ENCODE data around the gene IGF2R.
"Not testable (repeated sequence)": the region's sequence is repeated elsewhere in the genome, so short reads cannot be mapped to it uniquely, and the experiment has no call there.

The IGF2R gene

DNA sequence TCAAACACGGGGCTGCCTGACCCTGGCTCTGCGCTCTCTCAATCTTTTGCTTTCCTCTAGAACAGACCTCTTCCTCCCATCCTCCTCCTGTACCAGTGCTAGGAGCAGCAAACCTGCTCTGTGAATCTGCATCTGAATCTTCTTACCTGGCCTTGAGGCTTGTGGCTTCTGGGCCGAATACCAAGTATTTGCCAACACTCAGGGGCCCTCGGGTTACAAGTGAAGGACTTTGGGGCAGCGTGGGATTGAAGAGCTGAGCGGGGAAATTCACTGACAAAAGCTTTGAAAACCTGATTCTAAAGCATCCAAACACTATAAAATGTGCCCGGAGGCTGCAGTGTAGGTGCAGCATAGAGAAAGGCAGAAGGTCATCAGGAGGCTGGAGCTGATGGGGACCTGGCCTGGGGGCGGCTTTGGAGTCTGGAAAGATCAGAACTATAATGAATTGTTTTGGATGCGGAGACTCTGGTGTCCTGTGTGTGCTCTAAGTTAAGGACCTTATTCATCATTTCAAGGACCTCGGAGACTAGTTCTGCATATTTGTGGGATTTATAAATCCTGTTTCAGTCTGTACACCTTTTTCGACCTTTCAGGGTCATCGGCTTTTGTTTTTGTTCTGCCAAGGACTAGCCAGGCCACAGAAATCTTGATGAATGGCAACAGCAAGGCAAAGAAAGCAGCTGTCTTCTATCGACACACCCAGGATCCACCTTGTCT, 16.4 kb upstream of the IGF2R start:
- DNase-seq: no peak

DNA sequence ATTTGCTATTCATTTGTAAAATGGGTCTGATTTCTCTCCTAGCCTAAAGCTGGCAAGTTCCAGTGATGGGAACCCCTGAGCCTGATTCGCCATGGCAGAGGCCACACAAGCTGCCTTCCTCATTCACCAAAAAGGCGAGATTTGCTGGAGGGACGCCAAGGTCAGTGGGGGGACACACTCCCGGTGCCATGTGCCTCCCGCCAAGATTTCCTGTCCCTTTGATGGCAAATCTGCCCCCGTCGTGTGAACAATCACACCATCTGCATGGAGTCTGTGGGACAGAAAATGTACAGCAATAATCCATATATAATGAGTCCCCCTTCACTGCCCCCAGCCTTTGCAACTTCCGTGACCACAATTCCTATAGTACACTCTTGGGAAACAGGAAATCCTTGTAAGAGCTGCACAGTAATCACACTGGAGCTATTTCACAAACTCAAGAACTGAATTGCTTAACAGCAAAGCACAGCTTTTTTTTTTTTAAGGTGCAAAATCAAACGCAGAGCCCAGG, 15.7 kb upstream of the IGF2R start:
- peak; percentile 57 for DNase-seq

DNA sequence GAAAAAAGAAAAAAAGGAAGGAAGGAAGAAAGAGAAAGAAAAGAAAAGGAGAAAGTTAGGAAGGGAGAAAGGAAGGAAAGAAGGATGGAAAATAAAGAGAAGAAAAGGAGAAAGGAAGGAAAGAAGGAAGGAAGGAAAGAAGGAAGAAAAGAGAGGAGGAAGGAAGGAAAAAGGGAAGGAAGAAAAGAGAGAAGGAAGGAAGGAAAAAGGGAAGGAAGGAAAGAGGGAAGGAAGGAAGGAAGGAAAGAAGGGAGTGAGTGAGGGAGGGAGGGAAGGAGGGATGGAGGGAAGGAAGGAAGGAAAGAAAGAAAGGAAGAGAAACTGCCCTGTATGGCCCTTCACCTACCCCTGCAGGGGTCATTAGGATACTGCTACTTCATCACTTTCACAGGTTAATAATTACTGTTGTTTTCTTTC, 12.9 kb upstream of the IGF2R start:
- no peak for DNase-seq

DNA sequence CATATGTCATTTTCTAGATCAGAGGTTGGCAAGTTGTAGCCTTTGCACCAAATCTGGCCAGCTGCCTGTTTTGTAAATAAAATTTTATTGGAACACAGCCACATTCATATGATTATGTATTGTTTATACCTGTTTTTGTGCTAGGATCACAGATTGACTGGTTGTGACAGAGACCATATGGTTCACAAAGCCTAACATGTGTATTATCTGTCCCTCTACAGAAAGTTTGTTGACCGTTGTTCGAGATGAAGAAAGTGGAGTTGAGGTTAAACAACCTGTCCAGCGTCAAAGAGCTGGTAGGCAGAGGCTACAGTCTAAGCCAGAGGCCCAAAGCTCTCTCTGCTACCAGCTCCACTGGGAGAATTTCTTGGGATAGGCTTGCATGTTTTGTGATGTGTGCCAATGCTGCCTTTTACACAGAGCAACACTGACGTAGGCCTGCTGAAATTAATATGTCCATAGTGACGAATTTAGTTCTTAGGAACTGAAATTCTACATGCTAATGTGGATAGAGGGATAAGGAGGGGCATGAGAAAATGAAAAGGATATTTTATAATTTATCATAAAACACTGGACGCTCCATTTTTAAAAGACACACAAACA, 11.7 kb upstream of the IGF2R start:
- no peak for DNase-seq

DNA sequence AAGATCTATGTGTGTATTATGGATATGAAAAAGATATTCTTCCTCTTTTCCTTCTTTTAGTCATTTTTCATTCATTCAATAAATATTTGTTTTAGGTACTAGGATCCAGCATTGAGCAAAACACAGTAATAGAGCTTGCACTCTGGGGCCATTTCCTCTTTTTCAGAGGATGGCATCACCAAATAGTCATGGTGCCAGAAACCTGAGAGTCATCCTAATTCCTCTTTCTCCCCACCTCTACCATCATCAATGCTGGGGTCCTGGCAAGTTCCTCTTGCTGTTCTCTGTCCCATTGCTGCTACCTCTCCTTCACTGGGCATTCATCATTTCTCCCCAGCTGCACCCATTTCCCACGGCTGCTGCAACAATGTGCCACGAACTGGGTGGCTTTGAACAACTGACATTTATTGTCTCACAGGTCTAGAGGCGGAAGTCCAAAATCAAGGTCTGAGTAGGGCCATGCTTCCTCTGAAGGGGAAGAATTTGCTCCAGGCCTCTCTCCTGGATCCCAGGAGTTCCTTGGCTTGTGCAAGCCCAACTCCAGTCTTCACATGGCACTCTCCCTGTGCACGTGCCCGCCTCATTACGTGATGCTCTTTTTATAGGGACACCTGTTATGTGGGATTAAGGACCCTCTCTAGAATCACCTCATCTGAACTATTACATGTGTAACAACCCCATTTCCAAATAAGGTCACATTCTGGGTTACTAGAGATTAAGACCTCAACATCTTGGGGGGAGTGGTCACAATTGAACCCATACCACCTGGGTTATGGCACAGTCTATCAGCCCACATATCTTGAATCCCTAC, 9.5 kb upstream of the IGF2R start:
- no peak for DNase-seq

DNA sequence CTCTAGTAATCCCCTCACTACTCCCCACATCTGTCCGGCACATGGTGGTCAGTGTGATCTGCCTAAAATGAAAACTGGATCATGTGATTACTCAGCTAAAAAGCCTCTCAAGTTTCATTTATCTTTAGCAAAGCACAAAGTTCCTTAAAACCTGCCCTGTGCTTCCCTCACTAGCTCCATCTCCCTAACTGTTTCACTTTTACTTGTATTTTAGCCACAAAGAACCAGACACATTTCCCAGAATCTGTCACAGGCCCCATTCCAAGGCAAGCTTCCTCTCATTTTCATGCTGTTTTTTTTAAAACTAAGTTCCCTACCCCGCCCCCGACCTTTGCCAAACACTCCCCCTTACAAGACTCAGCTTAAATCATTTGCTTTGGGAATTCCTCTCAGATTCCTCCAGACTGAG, 8.9 kb upstream of the IGF2R start:
- no peak for DNase-seq

DNA sequence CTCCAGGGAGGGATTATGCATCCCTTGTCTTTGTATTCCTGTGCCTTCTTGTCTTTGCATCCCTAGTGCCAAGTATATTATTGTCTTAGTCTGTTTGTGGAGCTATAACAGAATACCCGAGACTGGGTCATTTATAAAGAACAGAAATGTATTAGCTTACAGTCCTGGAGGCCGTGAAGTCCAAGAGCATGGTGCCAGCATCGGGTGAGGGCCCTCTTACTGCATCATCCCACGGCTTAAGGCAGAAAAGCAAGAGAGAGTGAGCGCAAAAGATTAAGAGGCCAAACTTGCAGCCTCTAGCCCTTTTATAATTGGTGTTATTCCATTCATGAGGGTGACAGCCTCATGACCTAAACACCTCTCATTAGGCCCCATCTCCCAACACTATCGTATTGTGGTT, 8.4 kb upstream of the IGF2R start:
- DNase-seq: no peak

DNA sequence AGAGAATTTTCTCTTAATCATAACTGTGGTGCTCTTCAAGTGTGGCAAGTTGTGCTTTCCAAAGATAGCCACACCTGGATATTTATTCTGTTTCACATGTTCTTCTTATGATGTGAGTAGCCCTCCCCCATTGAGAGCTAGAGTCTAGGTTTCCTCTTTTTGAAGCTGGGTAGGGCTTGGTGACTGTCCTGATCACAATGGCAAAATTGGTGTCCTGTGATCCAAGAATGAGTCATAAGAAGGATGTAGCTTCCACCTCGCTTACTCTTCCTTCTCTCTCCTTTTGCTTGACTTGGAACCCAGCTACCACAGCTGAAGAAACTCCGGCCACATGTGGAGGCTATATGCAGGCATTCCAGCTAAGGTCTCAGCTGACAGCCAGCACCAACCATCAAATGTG, 7.4 kb upstream of the IGF2R start:
- DNase-seq: no peak

DNA sequence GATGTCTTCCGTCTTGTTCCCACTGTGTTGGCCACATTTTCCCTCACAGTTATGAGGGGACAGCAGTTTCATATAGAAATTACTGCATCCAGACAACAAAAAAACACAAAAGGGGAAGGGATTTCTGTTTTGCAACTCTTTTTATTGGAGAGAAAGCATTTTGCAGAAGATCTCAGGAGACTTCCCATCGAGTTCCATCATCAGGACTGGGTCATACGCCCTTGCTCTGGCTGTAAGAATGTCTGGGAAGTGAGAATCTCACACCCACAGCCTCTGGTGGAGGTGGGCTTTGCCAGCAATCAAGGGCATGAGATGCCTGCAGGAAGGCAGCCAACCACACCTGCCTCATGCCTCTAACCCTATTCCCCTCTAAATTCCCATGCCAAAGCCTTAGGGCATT, 5.8 kb upstream of the IGF2R start:
- no peak for DNase-seq

DNA sequence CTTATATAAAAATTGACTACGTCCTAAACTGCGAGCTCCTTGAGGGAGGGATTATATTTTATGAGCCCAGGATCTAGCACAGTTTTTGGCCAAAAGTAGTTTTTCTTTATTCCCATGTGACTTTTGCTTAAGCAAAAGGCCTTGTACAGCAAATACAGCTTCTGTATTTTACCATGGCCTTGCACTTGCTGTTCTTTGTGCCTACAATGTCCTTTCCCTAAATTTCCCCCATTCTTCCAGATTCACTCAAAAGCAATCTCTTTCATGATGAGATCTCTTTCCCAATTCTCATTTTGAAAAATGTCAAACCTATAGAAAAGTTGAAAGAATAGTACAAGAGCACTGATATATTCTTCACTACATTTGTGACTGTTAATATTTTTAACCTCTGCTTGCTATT, 4.8 kb upstream of the IGF2R start:
- no peak for DNase-seq

DNA sequence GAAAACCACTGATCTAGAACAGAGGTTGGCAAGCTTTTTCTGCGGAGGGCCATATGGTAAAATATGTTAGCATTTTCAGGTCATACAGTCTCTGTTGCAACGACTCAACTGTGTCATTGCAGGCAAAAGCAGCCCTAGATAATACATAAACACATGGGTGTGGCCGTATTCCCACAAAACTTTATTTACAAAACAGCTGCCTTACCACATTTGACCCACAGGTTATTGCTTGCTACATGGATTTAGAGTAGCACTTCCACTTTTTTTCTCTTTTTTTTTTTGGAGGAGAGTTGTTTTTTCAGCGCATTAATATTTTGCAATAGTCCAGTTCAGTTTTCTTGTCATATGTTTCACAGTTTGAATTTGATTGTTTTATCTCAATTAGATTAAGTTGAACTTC, 2.5 kb upstream of the IGF2R start:
- no peak for DNase-seq

DNA sequence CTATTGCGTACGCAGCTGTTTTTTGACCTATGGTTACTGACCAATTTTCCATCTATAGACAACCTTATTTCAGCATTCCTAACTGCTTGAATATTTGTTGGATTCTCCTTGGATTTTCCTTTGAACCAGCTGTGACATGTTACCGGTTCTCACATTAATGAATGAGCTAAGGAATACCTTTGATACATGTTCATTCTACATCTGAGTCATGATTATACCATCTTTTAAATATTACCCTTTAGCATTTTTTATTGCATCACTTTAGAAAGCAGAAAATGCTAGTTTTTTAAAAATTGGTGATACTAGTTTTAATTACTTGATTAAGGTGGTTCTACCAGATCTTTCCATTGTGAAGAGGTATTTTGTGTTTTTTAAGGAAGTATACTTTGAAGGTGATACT, 1.9 kb upstream of the IGF2R start:
- no peak for DNase-seq

DNA sequence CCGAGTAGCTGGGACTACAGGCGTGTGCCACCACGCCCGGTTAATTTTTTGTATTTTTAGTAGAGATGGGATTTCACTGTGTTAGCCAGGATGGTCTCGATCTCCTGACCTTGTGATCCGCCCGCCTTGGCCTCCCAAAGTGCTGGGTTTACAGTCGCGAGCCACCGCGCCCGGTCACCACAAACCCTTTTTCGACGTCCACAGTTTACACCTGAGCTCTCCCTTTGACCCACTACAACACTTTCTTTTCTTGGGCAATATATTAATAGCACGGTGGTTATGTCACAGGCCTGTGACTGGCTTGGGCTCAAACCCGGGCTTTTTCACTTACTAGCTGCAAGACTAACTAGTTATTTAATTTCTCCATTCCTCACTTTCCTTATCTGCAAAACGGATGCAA, 1.3 kb upstream of the IGF2R start:
- not testable (repeated sequence) for DNase-seq

DNA sequence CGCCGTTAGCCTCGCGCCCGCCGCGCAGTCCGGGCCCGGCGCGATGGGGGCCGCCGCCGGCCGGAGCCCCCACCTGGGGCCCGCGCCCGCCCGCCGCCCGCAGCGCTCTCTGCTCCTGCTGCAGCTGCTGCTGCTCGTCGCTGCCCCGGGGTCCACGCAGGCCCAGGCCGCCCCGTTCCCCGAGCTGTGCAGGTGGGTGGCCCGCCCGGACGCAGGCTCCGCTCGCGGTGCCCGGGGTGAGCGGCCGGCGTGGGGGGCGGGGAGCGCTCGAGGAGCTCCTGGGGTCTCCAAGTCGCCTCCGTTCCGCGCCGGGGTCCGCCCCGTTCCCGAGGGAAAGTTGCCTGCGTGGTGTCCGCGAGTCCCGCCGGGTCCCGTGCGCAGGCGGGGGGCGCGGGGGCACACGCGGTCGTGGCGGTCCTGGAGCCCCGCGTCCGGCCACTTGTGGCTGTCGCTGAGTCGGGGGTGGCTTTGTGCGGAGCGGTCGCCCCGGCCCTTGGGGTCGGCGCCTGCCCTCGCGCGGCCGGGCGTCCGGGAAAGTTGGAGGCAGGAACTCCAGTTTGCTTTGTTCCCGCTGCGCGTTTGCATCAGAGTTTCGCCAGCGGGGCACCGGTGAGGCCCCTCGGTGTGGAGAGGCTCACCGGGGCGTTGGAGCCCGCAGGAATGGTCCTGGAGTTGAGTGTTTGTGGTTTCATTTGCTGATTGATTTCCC, 476 bp downstream of the IGF2R start:
- peak; percentile 62 for DNase-seq

DNA sequence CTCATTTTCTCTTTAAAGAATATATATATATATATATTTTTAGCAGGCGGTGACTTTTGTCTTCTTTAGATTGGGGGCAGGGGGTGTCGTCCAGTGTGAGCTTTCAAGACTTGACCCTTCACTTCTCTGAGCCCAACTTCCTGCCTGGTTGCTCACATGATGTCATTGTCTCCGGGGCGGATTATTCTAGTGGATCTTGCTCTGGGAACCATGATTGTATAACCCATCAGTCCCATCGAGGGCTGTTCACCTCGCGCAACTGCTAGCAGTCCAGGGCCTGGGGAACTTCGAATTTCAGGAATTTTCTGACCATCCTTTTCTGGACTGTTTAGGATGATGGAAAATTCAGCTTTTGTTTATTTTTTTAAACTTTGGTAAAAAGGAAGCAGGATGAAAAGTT, 1.0 kb downstream of the IGF2R start:
- peak; percentile 74 for DNase-seq

DNA sequence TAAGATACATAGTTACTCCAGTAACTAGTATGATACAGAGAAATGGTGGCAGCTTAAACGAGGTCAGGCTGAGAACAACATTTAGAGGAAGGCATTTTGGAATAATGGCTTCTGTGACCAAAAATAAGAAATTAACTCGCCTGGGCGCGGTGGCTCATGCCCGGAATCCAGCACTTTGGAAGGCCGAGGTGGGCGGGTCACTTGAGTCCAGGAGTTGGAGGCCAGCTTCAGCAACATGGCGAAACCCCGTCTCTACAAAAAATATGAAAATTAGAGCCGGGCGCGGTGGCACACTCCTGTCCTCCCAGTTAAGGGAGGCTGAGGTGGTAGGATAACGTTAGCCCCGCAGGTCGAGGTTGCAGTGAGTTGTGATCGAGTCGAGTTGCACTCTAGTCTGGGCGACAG, 1.8 kb downstream of the IGF2R start:
- no peak for DNase-seq

DNA sequence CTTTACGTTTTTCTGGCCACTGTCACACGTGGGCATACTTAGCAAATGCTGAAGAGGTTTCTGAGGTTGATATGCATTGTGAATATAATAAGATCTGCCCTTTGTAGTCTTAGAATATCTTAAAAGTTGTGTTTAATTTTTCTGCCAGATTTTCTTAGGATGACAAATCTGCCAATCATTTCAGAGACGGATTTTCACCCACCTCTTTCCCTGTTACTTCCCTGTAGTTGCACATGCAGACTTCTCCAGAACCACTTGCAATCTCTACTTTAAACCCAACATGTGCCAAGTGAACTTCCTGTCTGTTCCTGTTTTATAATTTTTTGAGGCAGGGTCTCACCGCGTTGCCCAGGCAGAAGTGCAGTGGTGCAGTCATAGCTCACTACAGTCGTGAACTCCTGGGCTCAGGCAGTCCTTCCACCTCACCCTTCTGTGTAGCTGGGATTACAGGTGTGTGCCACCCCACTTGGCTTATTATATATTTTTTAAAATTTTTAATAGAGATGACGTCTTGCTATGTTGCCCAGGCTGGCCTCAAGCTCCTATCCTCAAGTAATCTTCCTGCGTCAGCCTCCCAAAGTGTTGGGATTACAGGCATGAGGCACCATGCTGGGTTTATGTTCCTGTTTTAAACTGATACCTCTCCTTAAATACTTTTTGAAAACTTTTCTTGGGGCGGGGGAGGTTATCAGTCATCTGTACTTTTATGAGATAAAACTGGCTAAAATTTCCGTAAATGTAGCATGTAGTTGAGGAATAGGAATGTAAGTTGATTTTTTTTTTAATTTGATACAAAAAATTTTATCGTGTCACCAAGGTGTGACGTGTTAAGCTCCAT, 2.7 kb downstream of the IGF2R start:
- DNase-seq: no peak

DNA sequence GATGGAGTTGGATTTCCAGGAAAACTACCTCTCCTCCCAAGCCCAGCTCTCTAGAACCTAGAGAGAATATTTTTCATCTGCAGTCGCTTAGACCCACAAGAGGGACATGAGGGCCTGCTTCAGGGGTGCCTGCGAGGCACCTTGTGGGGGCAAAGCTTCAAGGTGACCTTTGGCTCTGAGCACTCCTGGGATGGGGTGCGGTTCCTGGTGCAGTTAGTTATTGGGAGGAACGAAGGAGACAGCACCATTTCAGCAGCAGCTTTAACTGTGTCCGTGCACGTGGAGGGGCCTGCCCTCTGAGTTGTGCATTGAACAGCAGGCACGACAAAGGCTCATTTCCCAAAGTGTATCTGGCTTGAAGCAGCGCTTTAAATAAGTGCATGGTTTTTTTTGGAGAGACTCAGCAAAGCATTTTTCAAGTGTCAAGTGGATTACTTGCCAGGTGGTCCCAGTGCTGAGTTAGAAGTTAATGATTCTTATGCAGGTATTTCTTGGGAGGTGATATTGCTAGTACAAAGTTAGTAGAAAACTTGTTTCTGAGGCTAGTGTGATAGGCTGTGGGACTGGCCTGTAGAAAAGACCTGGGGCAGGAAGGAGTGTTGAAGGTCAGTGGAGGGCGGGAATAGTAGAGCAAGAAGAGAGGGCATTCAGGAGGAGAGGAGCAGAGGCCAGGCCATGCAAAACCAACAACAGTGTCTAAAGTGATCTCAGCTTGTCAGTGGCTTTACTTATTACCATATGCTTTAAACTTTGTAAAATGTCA, 3.8 kb downstream of the IGF2R start:
- DNase-seq: no peak

DNA sequence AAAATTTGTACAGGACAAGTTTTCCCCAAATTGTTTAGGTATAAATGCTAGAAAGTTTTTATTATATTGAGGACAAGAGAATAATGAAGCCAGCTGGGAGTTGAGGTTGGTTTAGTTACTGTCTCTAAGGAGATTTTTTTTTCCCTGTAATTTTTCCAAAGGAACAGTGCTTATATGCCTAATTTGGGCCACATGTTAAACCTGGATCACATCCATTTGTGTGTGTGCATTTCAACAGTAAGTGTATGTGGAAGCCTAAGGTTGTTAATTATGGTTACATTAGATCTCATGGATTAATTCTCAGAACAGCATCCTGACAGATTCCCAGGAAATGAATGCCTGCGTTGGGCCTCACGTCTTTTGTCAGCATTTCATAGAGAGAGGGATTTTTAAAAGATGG, 4.5 kb downstream of the IGF2R start:
- DNase-seq: no peak

DNA sequence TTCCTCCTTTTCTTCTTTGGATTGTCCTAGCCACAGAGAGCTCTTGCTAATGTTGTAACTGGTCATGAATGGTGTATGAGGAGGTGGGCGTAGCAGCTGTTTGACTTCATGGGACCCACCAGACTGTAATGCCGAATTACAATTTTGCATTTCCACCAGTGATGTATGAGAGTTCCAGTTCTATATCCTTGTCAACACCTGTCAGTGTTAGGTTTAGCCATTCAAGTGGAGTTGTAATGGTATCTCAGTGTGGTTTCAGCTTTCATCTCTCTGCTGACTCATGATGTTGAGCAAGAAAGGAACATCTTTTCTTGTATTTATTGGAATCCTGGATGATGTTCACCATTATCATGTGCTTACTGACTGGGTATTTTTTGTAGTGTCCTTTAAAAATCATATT, 5.1 kb downstream of the IGF2R start:
- DNase-seq: no peak

DNA sequence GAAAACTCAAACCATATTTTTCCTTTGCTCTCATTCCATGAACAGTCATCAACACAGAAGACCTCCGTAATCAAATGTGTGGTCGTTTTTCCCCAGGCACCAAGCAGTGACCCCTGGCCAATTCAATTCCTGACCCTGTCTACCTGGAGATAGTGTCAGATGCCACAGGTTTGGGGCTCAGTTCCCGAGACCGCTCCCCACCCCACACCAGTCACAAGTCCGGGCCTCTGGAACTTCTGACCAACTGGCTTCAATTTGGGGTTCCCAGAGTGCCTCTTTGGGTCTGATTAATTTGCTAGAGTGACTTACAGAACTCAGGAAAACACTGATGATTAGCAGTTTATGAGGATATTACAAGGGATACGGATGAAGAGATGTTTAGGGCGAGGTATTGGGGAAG, 6.0 kb downstream of the IGF2R start:
- DNase-seq: no peak

Measured in right hindlimb (tissue), 1 donor.